Mesodermal cell (in vitro differentiated cells): ENCODE results near the gene BOK.

ENCODE experiments used
- H3K27ac ChIP-seq: 2 replicates; pipeline ENCODE4 v1.7.0; 2013; ENCODE audit warnings: mild to moderate bottlenecking, low read depth, low read length, moderate library complexity; ENCODE audit not compliant: severe bottlenecking
- H3K36me3 ChIP-seq: 2 replicates; pipeline ENCODE4 v1.7.1; 2013; ENCODE audit warnings: mild to moderate bottlenecking, low read length, moderate library complexity; ENCODE audit not compliant: control insufficient read depth, insufficient read depth
- H3K4me1 ChIP-seq: one replicate; pipeline ENCODE4 v1.7.1; 2013; ENCODE audit warnings: mild to moderate bottlenecking, low read length; ENCODE audit not compliant: insufficient read depth, control insufficient read depth, poor library complexity, severe bottlenecking
- H3K4me3 ChIP-seq: 2 replicates; pipeline ENCODE4 v1.7.0; 2013; ENCODE audit warnings: low read length, control low read depth, mild to moderate bottlenecking; ENCODE audit not compliant: insufficient read depth, poor library complexity, severe bottlenecking; ENCODE audit errors: extremely low read depth
- H3K9me3 ChIP-seq: 2 replicates; pipeline ENCODE4 v1.7.1; 2013; ENCODE audit warnings: mild to moderate bottlenecking, low read length, moderate library complexity; ENCODE audit not compliant: control insufficient read depth
- WGBS, 2 experiments: methylation state at CpG; one replicate each; pipeline ENCODE4 v1.1.5; 2013; ENCODE audit warnings: missing lambda C conversion rate in 2 of 2; ENCODE audit not compliant: insufficient coverage in 2 of 2; 5-methylcytosine and 5-hydroxymethylcytosine counted together

Gene BOK

GRCh38 chr2:241539616-241540374 lies 18.8 kb upstream of the BOK start:
- Histone ChIP-seq H3K9me3 (no peaks in the 10 kb centered on the region), H3K4me3 (no peak overlapping the region), H3K36me3 (no peaks in the 10 kb centered on the region), H3K27ac (no peak overlapping the region), H3K4me1 (peaks cover 4% of the 10 kb centered on the region)
- WGBS, 2 experiments = 91 to 98% methylated on average over 7 to 11 of the region's 11 CpGs

- Histone ChIP-seq H3K4me3 (no peak overlapping the region), H3K27ac (no peak overlapping the region), H3K9me3 (no peaks in the 10 kb centered on the region), H3K4me1 (peaks cover 4% of the 10 kb centered on the region), H3K36me3 (no peaks in the 10 kb centered on the region)
- 77 to 81% methylated on average over 10 of the region's 10 CpGs for WGBS, 2 experiments
Measured at GRCh38 chr2:241540401-241540770, 18.2 kb upstream of the BOK start.

GRCh38 chr2:241540771-241541561 lies 17.6 kb upstream of the BOK start:
- no peaks in the 10 kb centered on the region for H3K9me3 ChIP-seq
- H3K36me3 ChIP-seq = no peaks in the 10 kb centered on the region
- peak overlapping the region; percentile 8 for H3K4me3 ChIP-seq
- no peak overlapping the region for H3K27ac ChIP-seq
- 43 to 55% methylated on average over 33 to 34 of the region's 68 CpGs for WGBS, 2 experiments
- H3K4me1 ChIP-seq = peaks cover 9% of the 10 kb centered on the region

GRCh38 chr2:241541564-241542277 lies 16.8 kb upstream of the BOK start:
- Histone ChIP-seq H3K4me3 (peak overlapping the region; percentile 8), H3K36me3 (no peaks in the 10 kb centered on the region), H3K9me3 (no peaks in the 10 kb centered on the region), H3K4me1 (peaks cover 15% of the 10 kb centered on the region), H3K27ac (no peak overlapping the region)
- WGBS, 2 experiments = 41 to 43% methylated on average over 50 to 55 of the region's 62 CpGs

GRCh38 chr2:241542278-241542605 lies 16.3 kb upstream of the BOK start:
- WGBS, 2 experiments = 94 to 95% methylated on average over 13 to 15 of the region's 15 CpGs
- H3K4me1 ChIP-seq = peaks cover 19% of the 10 kb centered on the region
- no peak overlapping the region for H3K27ac ChIP-seq
- H3K36me3 ChIP-seq = no peaks in the 10 kb centered on the region
- no peak overlapping the region for H3K4me3 ChIP-seq
- H3K9me3 ChIP-seq = no peaks in the 10 kb centered on the region

- H3K36me3 ChIP-seq = no peaks in the 10 kb centered on the region
- H3K4me3 ChIP-seq = no peak overlapping the region
- WGBS, 2 experiments = 91 to 97% methylated on average over 10 of the region's 10 CpGs
- no peak overlapping the region for H3K27ac ChIP-seq
- H3K4me1 ChIP-seq = peaks cover 38% of the 10 kb centered on the region
- no peaks in the 10 kb centered on the region for H3K9me3 ChIP-seq
Measured at GRCh38 chr2:241545106-241545505, 13.4 kb upstream of the BOK start.

GRCh38 chr2:241545523-241546473 lies 12.7 kb upstream of the BOK start:
- Histone ChIP-seq H3K4me3 (no peak overlapping the region), H3K4me1 (peaks cover 45% of the 10 kb centered on the region), H3K36me3 (no peaks in the 10 kb centered on the region), H3K9me3 (no peaks in the 10 kb centered on the region), H3K27ac (no peak overlapping the region)
- 91 to 93% methylated on average over 9 of the region's 12 CpGs for WGBS, 2 experiments

- H3K9me3 ChIP-seq = no peaks in the 10 kb centered on the region
- H3K36me3 ChIP-seq = no peaks in the 10 kb centered on the region
- H3K27ac ChIP-seq = peak overlapping the region; percentile 96
- WGBS, 2 experiments = 51 to 52% methylated on average over 20 to 24 of the region's 25 CpGs
- H3K4me1 ChIP-seq = peaks cover 41% of the 10 kb centered on the region
- H3K4me3 ChIP-seq = no peak overlapping the region
Measured at GRCh38 chr2:241546771-241547498, 11.6 kb upstream of the BOK start.

- H3K9me3 ChIP-seq = no peaks in the 10 kb centered on the region
- H3K4me1 ChIP-seq = peaks cover 41% of the 10 kb centered on the region
- H3K27ac ChIP-seq = peak overlapping the region; percentile 96
- no peaks in the 10 kb centered on the region for H3K36me3 ChIP-seq
- no peak overlapping the region for H3K4me3 ChIP-seq
- WGBS, 2 experiments = 93 to 94% methylated on average over 13 to 15 of the region's 16 CpGs
Measured at GRCh38 chr2:241547781-241548450, 10.6 kb upstream of the BOK start.
